GM23248 (cell line): ENCODE data around the gene ERN1.

Source experiments
- EZH2 ChIP-seq: fragments of 200-600 bp; sonication (generic); IDR thresholded peaks from 2 replicates; pipeline ENCODE4 v1.6.1; 2018; ENCODE audit warnings: antibody characterized with exemption, mild to moderate bottlenecking; ENCODE audit not compliant: insufficient read depth, poor library complexity, severe bottlenecking
- EZH2phosphoT487 ChIP-seq: fragments of 200-600 bp; sonication (generic); IDR thresholded peaks from 2 replicates; pipeline ENCODE4 v1.6.1; 2018; ENCODE audit warnings: antibody characterized with exemption, moderate library complexity, mild to moderate bottlenecking, low read depth; ENCODE audit not compliant: insufficient read depth

- TF ChIP-seq EZH2 (no peak), EZH2phosphoT487 (no peak)
These were observed 66.9 kb downstream of the ERN1 start for GRCh38 chr17:64063088-64063487.
